Suprapubic skin (tissue), 4 donors: ENCODE results near the gene ARPIN. TPM values are rescaled to one million over a fixed set of nuclear protein-coding genes. Genes with fewer than 3 reads are reported as not detected.
"Not testable (repeated sequence)": the region's sequence is repeated elsewhere in the genome, so short reads cannot be mapped to it uniquely, and the experiment has no call there.

Source experiments
- DNase-seq, 2 donors: peaks; one replicate each; pipeline ENCODE4 v3.0.0-alpha.2; 2019; ENCODE audit warnings: low spot score in 2 of 2
- H3K27ac ChIP-seq: fragments of 200-600 bp; sonication (generic); one replicate; pipeline ENCODE4 v1.5.1; 2019
- H3K27me3 ChIP-seq: fragments of 200-600 bp; sonication (generic); one replicate; pipeline ENCODE4 v1.5.1; 2019
- H3K36me3 ChIP-seq: fragments of 200-600 bp; sonication (generic); one replicate; pipeline ENCODE4 v1.5.1; 2019
- H3K4me1 ChIP-seq: fragments of 200-600 bp; sonication (generic); one replicate; pipeline ENCODE4 v1.5.1; 2019
- H3K4me3 ChIP-seq: fragments of 200-600 bp; sonication (generic); one replicate; pipeline ENCODE4 v1.5.1; 2019; ENCODE audit warnings: mild to moderate bottlenecking
- H3K9me3 ChIP-seq: fragments of 200-600 bp; sonication (generic); one replicate; pipeline ENCODE4 v1.5.1; 2019
- EP300 ChIP-seq: sonication (generic); formaldehyde crosslinking; IDR thresholded peaks from one replicate; pipeline ENCODE4 v1.6.1; 2017; ENCODE audit warnings: antibody characterized with exemption
- POLR2A ChIP-seq, 2 donors: fragments of 450-650 bp; IDR thresholded peaks; one replicate each; pipeline ENCODE4 v1.6.1; 2017; ENCODE audit warnings: antibody characterized with exemption in 2 of 2, mild to moderate bottlenecking in 2 of 2, moderate library complexity in 2 of 2
- POLR2AphosphoS5 ChIP-seq, 3 donors: sonication (generic); formaldehyde crosslinking; IDR thresholded peaks; one replicate each; pipeline ENCODE4 v1.6.1; 2017; ENCODE audit warnings: antibody characterized with exemption in 3 of 3
- WGBS: methylation state at CpG from one replicate; pipeline ENCODE4 v1.1.5; 2018; 5-methylcytosine and 5-hydroxymethylcytosine counted together
- total RNA-seq, 4 donors: library from RNA; depleted of rRNA; stranded (reverse); fragments of >200 nt; gene quantifications; one replicate each; pipeline ENCODE4 v1.1.0, GENCODE V29; 2016
- TF ChIP-seq, protein P1 (sequence below), 2 donors: fragments of 200-600 bp in 1 of 2; fragments of 450-650 bp in 1 of 2; sonication (generic) in 1 of 2; IDR thresholded peaks; one replicate each; pipeline ENCODE4 v1.5.1; 2016 to 2019; ENCODE audit warnings: antibody characterized with exemption in 2 of 2, mild to moderate bottlenecking in 1 of 2, moderate library complexity in 1 of 2

The ARPIN gene
- total RNA-seq, 4 donors from 2014 or later: 12.0 to 24.8 (median 16.6) TPM

DNA sequence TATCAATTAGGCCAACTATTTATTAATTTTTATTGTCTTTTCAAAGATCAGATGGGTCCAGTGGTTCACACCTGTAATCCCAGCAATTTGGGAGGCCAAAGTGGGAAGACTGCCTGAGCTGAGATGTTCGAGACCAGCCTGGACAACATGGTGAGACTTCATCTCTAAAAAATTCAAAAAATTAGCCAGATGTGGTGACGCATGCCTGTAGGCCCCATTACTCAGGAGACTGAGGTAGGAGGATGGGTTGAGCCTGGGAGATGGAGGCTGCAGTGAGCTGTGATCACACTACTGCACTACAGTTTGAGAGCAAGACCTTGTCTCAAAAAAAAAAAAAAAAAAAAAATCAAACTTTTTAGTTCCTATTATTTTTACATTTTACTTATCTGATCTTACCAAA is 27.1 kb downstream of the ARPIN start:
- no peak for DNase-seq
- no peak overlapping the region for H3K27ac ChIP-seq
- H3K9me3 ChIP-seq: no peaks in the 10 kb centered on the region
- H3K4me3 ChIP-seq: no peak overlapping the region
- peaks cover 71% of the 10 kb centered on the region for H3K36me3 ChIP-seq
- 88% methylated on average over 2 of the region's 2 CpGs for WGBS
- TF ChIP-seq EP300: no peak
- TF ChIP-seq, protein P1, sequence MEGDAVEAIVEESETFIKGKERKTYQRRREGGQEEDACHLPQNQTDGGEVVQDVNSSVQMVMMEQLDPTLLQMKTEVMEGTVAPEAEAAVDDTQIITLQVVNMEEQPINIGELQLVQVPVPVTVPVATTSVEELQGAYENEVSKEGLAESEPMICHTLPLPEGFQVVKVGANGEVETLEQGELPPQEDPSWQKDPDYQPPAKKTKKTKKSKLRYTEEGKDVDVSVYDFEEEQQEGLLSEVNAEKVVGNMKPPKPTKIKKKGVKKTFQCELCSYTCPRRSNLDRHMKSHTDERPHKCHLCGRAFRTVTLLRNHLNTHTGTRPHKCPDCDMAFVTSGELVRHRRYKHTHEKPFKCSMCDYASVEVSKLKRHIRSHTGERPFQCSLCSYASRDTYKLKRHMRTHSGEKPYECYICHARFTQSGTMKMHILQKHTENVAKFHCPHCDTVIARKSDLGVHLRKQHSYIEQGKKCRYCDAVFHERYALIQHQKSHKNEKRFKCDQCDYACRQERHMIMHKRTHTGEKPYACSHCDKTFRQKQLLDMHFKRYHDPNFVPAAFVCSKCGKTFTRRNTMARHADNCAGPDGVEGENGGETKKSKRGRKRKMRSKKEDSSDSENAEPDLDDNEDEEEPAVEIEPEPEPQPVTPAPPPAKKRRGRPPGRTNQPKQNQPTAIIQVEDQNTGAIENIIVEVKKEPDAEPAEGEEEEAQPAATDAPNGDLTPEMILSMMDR (IDR thresholded peaks at IDR 0.05): no peak
- no peak for TF ChIP-seq POLR2AphosphoS5 (IDR thresholded peaks at IDR 0.05)
- no peak for TF ChIP-seq POLR2A (IDR thresholded peaks at IDR 0.05)
- H3K27me3 ChIP-seq: no peaks in the 10 kb centered on the region
- H3K4me1 ChIP-seq: no peaks in the 10 kb centered on the region

DNA sequence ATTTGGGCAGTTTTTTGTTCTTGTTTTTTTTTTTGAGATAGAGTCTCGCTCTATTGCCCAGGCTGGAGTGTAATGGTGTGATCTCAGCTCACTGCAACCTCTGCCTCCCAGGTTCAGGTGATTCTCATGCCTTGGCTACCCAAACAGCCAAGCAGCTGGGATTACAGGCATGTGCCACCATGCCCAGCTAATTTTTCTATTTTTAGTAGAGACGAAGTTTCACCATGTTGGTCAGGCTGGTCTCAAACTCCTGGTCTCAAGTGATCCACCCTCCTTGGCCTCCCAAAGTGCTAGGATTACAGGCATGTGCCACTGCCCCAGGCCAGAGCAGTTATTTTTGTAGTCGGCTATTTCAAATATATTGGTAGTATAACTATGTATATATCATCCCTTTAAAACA is 27.6 kb downstream of the ARPIN start:
- H3K27ac ChIP-seq, H3K4me1 ChIP-seq, H3K27me3 ChIP-seq, DNase-seq, H3K4me3 ChIP-seq, H3K9me3 ChIP-seq: not testable (repeated sequence)
- WGBS: 57% methylated on average over 3 of the region's 3 CpGs
- H3K36me3 ChIP-seq: peaks cover 75% of the 10 kb centered on the region

DNA sequence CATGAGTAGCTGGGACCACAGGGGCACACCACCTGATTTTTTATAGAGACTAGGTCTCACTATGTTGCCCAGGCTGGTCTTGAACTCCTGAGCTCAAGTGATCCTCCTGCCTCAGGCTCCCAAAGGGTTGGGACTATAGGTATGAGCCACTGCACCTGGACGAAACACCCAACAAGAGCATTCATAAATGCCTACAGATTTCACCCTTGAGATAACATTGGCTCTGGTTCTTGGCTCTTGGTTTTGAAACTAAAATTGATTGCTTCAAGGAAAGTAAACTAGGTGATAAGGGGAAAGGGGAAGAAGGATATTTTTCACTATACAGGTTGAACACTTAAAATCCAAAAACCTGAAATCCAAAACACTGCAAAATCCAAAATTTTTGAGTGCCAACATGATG is 29.2 kb downstream of the ARPIN start:
- no peak for DNase-seq
- Histone ChIP-seq H3K27me3 (no peaks in the 10 kb centered on the region), H3K9me3 (no peaks in the 10 kb centered on the region), H3K4me3 (no peak overlapping the region), H3K27ac (no peak overlapping the region), H3K4me1 (no peaks in the 10 kb centered on the region), H3K36me3 (peaks cover 86% of the 10 kb centered on the region)
- 92% methylated on average over 1 of the region's 1 CpG for WGBS
- TF ChIP-seq, protein P1 (IDR thresholded peaks at IDR 0.05): no peak
- TF ChIP-seq POLR2AphosphoS5 (IDR thresholded peaks at IDR 0.05) (no peak), POLR2A (IDR thresholded peaks at IDR 0.05) (no peak), EP300 (no peak)

DNA sequence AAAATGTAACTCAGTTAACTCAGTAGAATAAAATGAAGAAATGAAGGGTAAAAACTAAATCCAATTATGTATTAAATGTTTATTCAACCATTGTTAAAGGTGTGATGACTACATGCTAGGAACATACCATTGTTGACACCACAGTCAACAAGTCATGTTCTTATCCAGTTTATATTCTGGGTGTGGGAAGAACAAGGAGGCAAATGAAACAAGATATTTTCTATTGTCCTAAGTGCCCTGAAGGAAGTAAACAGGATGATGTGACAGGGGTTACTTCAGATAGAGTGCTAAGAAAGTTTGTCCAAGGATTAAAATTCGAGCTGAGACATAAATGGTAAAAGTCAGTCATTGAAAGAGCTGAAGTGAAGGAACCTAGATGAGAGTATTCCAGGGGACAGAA is 32.0 kb downstream of the ARPIN start:
- 67% methylated on average over 1 of the region's 1 CpG for WGBS
- H3K27ac ChIP-seq: no peak overlapping the region
- no peaks in the 10 kb centered on the region for H3K9me3 ChIP-seq
- no peaks in the 10 kb centered on the region for H3K27me3 ChIP-seq
- H3K36me3 ChIP-seq: peaks cover 83% of the 10 kb centered on the region
- no peaks in the 10 kb centered on the region for H3K4me1 ChIP-seq
- no peak overlapping the region for H3K4me3 ChIP-seq
- TF ChIP-seq EP300 (no peak), POLR2A (IDR thresholded peaks at IDR 0.05) (no peak), POLR2AphosphoS5 (IDR thresholded peaks at IDR 0.05) (no peak)
- TF ChIP-seq, protein P1 (IDR thresholded peaks at IDR 0.05): no peak
- DNase-seq: no peak

DNA sequence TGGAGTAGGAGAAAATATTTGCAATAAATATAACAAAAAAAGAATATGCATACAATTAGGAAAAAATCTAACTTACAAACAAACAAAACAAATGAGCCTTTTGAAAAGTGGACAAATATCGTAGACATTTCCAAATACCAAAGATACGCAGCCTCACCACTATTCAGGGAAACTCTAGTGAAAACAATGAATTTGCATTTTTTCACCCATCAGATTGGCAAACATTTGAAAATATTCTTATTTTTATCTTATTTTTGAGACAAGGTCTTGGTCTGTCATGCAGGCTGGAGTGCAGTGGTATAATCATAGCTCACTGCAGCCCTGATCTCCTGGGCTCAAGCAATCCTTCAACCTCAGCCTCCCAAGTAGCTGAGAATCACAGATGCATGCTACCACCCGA is 34.4 kb downstream of the ARPIN start:
- H3K9me3 ChIP-seq: no peaks in the 10 kb centered on the region
- no peak for DNase-seq
- H3K4me1 ChIP-seq: peaks cover 6% of the 10 kb centered on the region
- no peaks in the 10 kb centered on the region for H3K27me3 ChIP-seq
- peaks cover 69% of the 10 kb centered on the region for H3K36me3 ChIP-seq
- 86% methylated on average over 3 of the region's 3 CpGs for WGBS
- no peak for TF ChIP-seq POLR2AphosphoS5 (IDR thresholded peaks at IDR 0.05)
- no peak for TF ChIP-seq POLR2A (IDR thresholded peaks at IDR 0.05)
- TF ChIP-seq, protein P1 (IDR thresholded peaks at IDR 0.05): no peak
- no peak for TF ChIP-seq EP300
- H3K27ac ChIP-seq: no peak overlapping the region
- no peak overlapping the region for H3K4me3 ChIP-seq

DNA sequence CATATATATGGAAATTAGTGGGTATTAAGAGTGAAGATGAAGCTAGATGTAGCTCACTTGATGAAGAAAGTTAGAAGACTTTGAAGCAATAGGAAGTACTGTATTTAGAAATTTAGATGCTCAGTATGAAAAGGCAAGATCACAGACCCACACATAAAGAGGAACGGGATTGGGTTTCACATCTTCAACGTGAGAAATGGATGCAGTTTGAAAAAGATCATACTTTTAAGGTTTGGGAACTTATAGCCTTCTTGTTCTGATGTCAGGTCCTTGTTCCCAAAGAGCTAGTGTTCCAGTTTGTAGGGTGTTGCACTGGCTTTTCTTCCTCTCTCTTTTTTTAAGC is 35.7 kb downstream of the ARPIN start:
- Histone ChIP-seq H3K27me3 (no peaks in the 10 kb centered on the region), H3K27ac (no peak overlapping the region), H3K4me1 (peaks cover 6% of the 10 kb centered on the region), H3K36me3 (peaks cover 57% of the 10 kb centered on the region), H3K4me3 (no peak overlapping the region), H3K9me3 (no peaks in the 10 kb centered on the region)
- TF ChIP-seq POLR2AphosphoS5 (IDR thresholded peaks at IDR 0.05): no peak
- no peak for TF ChIP-seq POLR2A (IDR thresholded peaks at IDR 0.05)
- no peak for TF ChIP-seq EP300
- TF ChIP-seq, protein P1 (IDR thresholded peaks at IDR 0.05): no peak
- WGBS: 81% methylated on average over 2 of the region's 2 CpGs
- DNase-seq: no peak
